ENCODE data around the gene RPN2.

DNA sequence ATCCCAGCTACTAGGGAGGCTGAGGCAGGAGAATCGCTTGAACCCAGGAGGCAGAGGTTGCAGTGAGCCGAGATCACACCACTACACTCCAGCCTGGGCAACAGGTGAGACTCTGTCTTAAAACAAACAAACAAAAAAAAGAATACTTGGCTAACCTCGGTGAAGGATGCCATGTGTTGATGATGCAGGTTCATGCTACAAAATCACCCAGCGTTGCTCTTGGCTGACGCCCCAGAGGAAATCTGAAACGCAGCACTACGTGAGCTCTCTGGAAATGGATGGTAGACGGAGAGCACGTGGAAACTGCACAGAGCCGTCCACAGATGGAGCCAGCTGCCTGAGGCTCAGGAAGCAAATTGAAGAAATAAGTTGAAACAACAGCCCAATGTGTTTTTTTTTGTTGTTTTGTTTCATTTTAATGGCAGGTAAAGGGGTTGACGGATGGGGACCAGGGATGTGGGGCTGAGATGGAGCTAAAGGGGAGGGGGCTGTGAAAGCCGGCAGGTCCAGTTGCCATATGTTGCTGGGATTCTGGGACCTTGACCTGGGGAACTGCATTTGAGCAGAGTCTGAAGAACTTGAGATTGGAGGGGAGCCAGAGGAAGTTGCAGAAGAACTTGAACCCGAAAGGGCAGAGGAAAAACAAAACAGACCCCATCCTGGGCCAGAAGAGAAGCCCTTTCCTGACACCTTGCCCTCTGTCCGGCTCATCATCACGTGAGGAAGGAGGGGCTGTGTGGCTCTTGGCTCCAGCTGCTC is 97.5 kb downstream of the RPN2 start:
- TF ChIP-seq POLR2A (IDR thresholded peaks at IDR 0.05; ENCODE audit: low read length) (no peak), GATA1 (IDR thresholded peaks at IDR 0.05; ENCODE audit: low read depth, low read length) (no peak)

Data from erythroblast (primary cell).